ENCODE measurements around the gene EXTL1. TPM values are rescaled to one million over a fixed set of nuclear protein-coding genes. Genes with fewer than 3 reads are reported as not detected.
A peak's percentile ranks its signal among the peaks of the same experiment; 100 is the strongest.

EXTL1 gene
- total RNA-seq, 1 donor from 2014 or later: 0.05 TPM

DNA sequence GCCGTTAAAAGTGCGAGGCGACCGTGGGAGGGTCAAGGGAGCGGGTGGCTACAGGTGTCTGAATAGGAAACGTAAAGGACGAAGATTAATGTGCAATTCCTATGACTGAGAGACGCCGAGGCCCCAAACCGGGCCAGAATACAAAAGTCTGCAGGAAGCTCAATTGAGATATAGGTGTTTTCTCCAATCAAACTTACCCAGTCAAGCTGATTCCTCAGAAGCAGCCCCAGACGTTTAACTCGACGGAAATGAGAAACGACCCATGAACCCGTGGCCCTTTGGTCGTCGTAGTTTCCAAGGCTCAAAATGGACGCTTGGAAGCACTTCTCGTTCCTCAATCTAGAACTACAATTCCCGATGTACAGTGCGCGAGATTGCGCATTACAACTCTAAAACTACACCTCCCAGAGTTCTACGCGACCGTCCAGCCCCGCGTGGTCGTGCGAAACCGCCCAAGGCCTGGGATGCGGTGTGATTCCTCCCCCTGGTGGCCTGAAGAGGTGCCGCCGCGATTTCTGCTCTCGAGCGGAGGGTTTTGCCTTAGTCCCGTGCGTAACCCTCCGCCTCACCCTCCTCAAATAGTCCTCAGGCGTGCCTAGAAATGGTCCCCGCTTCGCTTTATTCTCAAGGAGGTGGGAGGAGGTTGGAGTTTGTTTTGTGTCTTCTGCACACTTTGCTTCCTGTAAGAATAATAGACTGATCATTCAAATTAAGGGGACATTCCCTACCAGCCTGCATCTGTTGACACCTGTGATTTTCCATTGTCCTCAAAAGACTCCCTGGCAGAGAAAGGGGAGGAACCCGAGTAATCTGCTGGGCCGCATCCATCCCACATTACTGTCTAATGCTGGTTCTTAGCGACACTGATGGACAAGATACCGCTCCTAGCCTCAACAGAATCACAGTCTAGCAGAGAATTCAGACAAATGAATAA is 23.5 kb upstream of the EXTL1 start, which contains the start of gene PAFAH2:
Gene PAFAH2 (minus strand): TSS at position 236 of the 934 bp plus-strand sequence. CDS start 7,247 bp downstream, outside the sequence.
- DNase-seq (ENCODE audit: low read depth): peak; percentile 99

DNA sequence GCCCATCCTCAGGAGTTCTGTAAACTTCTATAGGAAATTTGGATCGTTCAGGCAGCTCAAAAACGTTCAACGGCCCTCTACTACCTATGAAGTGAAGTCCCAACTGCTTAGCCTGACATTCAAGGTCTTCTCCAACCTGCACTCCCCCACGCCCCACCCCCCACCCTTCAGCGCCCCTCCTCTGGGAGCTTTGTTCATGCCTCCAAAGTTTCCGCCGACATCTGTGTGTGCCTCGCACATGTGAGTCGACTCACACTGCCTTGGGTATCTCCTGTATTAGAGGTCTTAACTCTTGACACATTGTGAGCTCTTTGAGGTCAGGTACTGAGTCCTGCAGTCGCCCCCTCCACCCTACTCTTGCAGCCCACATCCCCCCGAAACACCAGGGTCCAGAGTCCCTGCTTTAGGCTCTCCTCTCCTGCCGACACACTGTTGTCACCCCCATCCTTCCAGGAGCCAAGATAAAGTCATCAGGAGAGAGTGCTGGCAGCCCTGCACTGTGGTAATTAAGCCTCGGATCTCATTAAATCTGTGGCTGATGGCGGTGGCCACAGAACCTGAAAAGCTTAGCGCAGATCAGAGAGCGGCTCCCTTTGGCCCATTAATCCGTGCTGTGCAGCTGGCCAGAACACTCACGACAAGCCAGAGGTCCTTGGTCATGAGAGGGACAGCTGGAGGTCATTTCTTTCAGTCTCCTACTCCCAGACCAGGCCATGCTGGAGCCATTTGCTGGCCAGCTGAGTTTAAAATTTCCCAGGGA is 22.4 kb upstream of the EXTL1 start:
- DNase-seq (ENCODE audit: low read depth): no peak

DNA sequence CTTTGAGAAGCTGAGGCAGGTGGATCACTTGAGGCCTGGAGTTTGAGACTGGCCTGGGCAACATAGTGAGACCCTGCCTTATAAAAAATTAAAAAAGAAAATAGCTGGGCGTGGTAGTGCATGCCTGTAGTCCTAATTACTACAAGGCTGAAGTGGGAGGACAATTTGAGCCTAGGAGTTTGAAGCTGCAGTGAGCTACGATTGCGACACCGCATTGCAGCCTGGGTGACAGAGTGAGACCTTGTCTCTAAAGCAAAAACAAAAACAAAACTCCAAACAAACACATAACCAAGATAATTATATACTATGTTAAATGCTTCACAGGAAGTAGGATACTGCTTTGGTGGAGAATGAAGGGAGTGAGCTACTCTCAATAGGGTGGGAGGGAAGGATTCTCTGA is 18.3 kb upstream of the EXTL1 start:
- DNase-seq (ENCODE audit: low read depth): no peak

DNA sequence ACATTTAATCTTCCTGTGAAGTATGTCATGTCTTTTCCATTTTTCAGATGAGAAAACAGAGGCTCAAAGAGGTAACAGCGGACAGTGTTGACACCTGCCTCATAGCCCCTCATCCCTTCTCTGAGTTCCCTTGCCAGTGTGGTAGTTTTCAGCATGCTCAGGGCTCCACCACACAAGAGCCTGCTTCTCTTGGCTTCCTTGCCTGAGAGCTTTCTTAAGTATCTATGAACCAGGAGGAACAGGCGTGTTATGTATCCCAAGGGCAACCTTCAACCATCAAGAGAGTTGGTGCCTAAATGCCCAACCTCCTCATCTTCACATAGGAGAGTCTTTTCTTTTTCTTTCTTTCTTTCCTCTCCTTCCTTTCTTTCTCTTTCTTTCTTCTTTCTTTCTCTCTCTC is 17.8 kb upstream of the EXTL1 start:
- DNase-seq (ENCODE audit: low read depth): no peak

DNA sequence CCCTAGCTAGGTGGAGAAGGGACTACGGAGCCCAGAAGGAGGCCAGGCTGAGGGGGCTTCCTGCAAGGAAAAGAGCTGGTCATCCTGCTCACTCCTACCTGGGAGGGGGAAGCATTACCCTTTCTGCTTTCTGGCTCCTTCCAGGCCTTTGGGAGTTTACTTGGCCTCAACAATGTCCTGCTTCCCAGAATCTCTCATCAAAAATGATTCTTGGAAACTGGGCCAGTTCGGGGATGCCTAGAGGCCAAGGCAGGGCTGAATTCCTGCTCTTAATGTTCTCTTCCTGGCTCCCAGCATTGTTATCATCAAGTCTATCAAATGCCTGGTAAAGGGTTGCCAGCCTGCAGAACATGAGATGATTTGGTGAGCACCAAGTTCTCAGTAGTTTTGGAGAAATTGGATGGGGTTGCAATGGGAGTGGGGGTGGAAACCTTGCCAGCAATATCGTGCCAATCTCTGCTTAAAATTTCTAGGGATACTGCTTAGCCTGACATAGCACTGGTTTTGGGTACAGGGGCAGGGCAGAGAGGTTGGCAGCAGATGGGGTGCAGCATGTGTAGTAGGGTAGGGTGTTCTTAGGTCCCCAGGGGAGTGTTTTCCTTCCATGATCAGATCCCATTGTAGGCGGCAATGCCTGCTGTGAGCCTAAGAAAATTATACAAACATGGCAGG is 16.0 kb upstream of the EXTL1 start:
- no peak for DNase-seq (ENCODE audit: low read depth)

DNA sequence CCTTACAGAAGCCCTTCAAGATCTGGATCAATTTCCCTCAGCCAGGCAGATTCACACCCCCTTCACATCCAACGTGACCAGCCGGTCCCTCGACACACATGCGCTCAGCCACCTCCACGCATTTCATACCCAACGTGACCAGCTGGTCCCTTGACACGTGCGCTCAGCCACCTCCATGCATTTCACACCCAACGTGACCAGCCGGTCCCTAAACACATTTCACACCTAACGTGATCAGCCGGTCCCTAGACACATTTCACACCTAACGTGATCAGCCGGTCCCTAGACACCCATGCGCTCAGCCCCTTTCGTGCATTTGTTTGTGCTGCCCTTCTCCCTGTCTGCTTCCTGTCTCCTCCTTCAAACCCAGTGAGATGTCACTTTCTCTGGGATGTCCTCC is 14.9 kb upstream of the EXTL1 start:
- no peak for DNase-seq (ENCODE audit: low read depth)

DNA sequence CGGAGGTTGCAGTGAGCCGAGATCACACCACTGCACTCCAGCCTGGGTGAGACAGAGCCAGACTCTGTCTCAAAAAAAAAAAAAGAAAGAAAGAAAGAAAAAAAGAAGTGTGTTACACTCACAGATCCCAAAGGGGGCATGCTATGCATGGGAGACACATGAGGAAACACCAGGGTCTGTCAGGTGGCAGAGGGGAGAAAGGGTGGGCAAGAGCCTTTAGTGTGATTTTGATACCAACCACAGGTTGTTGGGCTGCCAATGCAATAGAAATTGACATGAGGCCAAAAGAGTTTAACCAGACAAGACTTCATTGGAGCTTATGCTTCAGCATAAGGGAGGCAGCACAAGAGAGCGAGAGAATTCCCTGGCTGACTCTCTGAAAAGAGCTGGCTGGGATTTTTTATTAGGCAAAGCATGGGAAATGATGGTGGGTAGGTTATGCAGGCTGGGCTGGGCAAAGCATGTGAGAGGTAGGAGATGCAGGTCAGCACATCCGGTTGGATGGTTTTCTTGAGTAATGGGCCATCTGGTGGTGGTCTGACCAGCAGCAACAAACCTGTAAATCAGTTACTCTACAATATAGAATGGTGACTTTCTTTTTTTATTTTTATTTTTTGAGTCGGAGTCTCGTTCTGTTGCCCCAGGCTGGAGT is 11.7 kb upstream of the EXTL1 start:
- DNase-seq (ENCODE audit: low read depth): peak; percentile 27

DNA sequence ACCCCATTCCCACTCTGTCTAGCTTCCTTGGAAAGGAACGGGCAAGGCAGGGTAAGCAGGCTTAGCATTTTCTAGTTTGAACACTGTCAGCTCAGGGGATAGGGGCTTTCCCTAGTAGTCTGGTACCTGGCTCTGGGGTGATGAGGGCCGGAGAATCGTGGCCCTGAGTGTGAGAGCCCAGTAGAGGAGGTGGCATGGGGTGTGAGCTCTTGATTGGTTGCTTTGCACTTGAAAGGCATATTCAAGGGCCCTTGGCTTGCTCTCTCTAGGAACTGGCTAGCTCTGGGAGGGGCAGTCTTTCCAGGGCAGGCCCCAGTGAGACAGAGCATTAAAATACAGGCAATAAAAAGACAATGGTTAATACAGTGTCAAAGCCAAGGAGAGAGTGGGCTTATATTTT is 10.8 kb upstream of the EXTL1 start:
- no peak for DNase-seq (ENCODE audit: low read depth)

DNA sequence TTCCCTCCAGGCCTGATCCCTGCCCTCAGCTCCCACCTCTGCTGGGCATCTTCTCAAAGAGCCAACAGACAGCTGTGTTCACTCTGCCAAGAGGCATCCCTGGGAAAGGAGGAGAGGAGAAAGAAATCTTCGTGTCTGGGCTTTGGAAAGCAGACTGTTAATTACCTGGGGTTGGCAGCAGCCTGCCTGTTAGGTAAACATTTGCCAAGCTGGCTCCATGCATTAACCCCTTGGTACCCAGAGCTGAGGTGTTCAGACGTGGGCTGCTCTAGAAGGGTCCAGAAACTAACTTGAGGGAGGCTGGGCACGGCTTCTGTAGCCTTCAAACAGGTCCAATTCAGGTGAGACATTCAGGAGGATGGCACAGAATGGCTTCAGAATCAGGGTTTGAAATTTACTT is 8.7 kb upstream of the EXTL1 start:
- DNase-seq (ENCODE audit: low read depth): no peak

DNA sequence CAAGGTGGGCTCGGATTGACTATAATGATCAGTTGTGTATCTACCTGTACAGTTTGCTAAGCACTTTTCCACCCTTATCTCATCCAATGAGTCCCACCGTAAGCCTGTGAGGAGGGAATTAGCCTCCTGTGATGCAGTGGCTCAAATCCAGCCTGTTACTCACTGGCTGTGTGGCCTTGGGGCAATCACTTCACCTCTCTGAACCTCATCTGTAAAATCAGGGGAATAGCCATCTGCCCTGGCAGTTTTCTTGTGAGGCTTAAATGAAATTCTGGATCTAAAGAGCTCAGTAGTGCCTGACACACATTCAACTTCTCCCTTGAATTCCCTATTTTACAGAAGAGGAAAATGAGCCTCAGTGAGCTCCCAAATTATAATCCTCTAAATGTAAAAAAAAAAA is 7.4 kb upstream of the EXTL1 start:
- no peak for DNase-seq (ENCODE audit: low read depth)

DNA sequence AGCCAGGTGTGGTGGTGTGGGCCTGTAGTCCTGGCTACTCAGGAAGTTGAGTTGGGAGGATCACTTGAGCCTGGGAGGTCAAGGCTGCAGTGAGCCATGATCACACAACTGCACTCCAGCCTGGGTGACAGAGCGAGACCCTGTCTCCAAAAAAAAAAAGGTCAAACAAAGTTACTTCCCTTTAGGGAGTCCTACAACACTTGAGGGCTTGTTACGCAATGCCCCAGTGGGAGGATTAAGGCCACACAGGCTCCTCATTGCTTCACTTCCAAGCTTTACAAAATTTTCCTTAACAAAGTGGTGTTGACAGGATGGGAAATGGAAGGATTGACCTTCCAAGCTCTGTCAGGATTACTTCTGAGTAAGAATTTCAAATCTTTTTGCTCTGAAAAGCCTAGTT is 6.2 kb upstream of the EXTL1 start:
- DNase-seq (ENCODE audit: low read depth): peak; percentile 78

DNA sequence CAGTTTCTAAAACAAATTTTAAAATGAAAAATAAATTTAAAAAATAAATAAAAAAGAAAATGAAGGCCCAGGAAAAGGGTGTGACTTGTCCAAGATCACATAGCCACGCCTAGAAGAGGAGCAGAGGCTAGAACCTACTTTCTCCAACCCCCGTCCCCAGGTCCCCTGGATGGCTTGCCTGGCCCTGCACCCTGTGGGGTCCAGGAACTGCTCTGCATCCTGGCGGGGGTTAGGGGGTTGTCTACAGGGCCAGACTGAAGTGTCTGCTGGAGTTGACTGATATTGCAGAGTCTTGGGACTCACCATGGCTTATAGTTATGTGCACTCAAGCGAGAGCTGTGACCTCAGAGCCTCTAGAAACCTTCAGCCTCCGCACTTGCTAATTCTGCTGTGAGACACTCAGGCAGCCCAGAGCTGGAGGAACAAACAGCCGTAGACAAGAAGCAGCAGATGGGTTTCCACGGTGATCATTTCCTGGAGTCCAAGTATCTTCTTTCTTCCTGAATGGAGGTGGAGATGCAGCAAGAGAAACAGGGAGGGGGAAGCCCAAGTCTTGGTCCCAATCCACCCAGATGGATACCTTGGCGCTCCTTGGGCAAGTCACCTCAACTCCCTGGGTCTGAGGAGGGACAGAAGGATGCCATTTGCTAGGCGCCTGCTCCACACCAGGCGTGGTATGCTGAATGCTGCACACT is 5.2 kb upstream of the EXTL1 start:
- no peak for DNase-seq (ENCODE audit: low read depth)

DNA sequence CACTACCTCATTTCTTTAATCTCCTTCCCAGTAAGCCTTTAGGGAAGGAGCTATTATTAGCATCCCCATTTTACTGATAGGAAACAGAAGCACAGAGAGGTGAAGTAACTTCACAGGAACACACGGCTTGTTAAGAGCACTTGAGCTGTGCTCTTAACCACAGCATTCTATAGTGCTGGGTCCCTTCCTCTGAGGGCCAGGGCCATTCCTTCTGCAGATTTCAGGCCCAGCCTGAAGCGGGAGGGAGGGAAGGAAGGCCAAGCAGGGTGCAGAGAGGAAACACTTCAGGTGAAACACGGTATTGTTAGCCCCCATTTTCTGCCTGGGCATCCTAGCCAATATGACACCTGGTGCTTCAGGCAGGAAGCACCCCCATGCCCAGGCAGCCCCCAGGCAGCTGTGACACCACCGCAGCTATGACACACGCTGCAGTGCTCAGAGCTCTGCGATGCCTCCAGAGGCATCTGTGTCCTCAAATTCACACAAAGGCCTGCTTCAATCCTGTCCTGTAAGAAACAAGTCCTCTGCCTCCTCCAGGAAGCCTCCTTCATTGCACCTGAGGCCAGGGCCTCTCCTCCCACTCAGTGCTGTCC is 4.5 kb upstream of the EXTL1 start:
- DNase-seq (ENCODE audit: low read depth): no peak

DNA sequence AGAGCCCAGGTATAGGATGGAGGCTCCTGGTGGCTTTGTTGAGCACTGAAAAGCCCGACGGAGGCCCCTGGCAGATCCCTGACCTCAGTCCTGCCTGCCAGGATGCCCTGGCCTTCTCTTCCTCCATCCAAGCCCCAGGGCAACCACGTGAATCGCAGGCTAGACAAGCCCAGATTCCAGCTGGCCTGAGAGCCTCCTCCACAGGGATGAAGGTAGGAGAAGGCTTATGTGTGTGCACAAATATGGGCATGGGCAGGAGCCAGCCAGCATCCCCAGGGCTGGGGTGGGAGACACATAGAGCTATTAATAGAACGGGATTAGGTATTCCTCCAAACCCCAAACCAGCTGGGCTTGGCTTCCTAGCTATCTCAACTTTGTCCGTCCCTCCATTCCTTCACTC is 4.0 kb upstream of the EXTL1 start:
- DNase-seq (ENCODE audit: low read depth): no peak

DNA sequence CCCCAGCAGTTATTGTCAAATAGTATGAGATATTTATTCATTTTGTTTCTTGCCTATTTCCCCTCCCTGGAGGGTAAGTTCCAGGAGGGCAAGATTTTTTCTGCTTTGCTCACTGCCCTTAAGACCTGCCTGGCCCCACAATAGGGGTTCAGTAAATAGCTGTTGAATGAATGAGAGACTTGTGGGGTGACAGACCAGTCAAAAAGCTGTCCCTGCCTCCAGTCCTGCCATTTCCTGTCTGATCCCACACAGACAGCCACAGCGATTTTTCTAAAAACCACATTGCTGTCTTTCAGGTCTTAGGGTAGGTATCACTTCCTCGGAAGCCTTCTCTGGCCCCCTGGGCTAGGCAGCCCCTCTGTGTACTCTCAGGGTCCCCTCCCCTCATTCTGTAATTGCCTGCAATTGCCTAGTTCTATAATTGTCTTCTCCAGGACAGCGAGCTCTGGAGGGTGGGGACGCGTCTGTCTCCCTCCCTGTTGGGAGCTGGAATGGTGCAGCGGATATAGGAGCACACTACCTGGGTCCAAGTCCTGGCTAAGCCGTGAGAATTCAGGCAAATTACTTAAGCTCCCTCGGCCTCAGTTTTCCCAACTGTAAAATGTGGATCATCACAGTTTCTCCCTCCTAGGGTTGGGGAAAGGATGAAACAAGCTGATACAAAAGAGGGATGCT is 1.8 kb upstream of the EXTL1 start:
- no peak for DNase-seq (ENCODE audit: low read depth)

DNA sequence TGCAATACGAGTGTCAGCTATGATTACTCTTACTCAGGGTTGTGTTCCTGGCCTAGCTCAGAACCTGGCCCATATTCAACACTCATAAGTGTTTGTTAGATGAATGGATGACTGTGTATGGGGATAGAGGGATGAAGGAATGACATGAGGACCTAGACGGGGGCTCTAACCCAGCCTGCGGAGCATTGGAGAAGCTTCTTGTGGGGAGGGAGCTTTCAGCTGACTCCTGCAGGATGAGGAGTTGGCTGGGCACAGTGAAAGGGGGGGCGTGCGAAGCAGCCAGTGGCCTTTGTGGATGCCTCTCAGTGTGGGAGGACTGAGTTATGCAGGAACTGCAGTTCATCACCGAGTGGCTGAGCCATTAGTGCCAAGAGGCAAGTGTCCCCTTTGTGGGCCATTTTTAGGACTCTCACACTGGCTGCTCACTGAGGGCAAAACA is 1.2 kb upstream of the EXTL1 start:
- no peak for DNase-seq (ENCODE audit: low read depth)

DNA sequence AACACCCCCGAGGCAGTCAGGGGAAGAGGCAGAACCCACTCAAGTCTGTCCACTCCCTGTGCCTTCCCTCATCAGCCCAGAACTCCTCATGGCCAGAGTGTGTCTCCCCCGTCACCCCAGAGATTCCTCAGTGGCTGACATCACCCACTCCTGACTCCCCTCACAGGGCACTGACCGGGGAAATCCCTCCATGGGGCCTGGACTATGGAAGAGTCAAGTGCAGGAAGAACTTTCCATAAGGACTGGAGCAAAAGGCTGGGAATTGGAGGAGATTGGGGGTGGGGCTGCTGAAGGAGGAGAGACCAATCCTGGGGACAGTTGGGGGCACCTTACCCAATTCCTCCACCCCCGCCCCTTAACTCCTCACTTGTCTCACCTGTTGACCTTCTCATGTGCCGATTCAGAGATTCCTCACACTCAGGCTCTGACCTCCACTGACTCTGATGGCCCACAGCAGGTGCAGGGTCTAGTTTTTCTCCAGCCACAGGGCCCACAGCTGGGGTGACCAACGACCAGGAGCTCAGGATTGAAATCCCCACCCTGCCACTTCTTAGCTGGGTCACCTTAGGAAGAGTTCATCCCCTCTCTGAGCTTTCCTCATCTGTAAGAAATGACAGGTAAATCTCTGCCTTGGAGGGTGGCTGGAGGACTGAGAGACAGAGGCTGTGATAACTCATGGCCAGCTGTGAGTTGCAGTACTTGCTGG is 481 bp upstream of the EXTL1 start:
- no peak for DNase-seq (ENCODE audit: low read depth)

DNA sequence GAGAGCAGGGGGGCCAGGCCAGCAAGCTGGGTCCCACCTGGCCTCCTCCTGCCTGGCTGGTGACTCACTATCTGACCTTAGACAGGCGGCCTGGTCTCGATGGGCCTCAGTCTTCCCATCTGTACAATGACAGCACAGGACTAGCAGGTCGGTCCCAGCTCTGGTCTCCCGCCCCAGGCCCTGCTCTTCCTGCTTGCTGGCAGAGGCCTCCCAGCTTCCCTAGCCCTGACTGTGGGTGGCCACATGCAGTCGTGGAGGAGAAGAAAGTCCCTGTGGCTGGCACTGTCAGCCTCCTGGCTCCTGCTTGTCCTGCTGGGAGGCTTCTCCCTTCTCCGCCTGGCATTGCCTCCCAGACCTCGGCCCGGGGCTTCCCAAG is 817 bp downstream of the EXTL1 start:
- DNase-seq (ENCODE audit: low read depth): no peak

DNA sequence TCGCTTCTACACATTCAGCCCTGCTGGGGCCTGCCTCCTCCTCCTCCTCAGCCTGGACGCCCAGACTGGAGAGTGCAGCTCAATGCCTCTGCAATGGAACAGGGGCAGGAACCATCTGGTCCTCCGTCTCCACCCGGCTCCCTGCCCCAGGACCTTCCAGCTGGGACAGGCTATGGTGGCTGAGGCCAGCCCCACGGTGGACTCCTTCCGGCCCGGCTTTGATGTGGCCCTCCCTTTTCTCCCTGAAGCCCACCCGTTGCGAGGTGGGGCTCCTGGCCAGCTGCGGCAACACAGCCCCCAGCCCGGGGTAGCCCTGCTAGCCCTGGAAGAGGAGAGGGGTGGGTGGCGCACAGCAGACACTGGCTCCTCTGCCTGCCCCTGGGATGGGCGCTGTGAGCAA is 1.4 kb downstream of the EXTL1 start:
- no peak for DNase-seq (ENCODE audit: low read depth)

DNA sequence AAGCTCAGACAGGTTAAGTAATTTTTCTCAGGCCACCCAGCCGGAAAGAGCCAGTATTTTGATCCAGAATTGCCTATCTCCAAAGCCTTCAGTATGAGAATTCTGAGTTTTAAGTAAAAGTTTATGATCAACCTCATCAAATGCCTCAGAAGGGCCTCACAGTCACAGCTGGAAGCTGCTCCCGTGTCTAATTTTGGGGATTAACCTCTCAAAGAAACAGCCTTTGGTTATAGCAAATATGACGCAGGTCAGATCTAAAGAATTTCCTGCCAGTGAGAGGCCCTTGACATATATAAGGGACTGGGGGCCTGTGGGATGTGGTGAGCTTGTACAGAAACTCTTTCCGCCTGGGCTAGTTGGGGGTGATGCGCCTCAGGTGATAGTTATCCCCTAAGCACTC is 2.3 kb downstream of the EXTL1 start:
- no peak for DNase-seq (ENCODE audit: low read depth)

Measured in renal cortical epithelial cell (primary cell).